DND-41 (cell line): ENCODE measurements around the gene PARPBP.

Experiments used
- ATAC-seq: fragments of 200-7000 bp; cut with Tn5 transposase; 3 replicates; pipeline ENCODE4 v1.9.1; 2021; ENCODE audit warnings: low read depth; ENCODE audit not compliant: insufficient read depth
- DNase-seq: peaks from one replicate; pipeline ENCODE4 v3.0.0-alpha.2; 2020
- H2AFZ ChIP-seq: 2 replicates; pipeline ENCODE4 v1.6.0; 2012; ENCODE audit warnings: low read depth, low read length
- H3K27ac ChIP-seq: 2 replicates; pipeline ENCODE4 v1.5.1; 2012; ENCODE audit warnings: low read length, inconsistent platforms
- H3K27me3 ChIP-seq: fragments of 200-600 bp; sonication (generic); 2 replicates; pipeline ENCODE4 v1.6.0; 2012; ENCODE audit warnings: low read length, mild to moderate bottlenecking, inconsistent platforms; ENCODE audit not compliant: insufficient read depth, poor library complexity
- H3K36me3 ChIP-seq: 2 replicates; pipeline ENCODE4 v1.5.1; 2012; ENCODE audit warnings: low read length, inconsistent platforms; ENCODE audit not compliant: insufficient read depth
- H3K4me1 ChIP-seq: 2 replicates; pipeline ENCODE4 v1.5.1; 2012; ENCODE audit warnings: mild to moderate bottlenecking, low read length; ENCODE audit not compliant: insufficient read depth
- H3K4me2 ChIP-seq: 2 replicates; pipeline ENCODE4 v1.6.0; 2012; ENCODE audit warnings: mild to moderate bottlenecking, moderate library complexity, low read length, inconsistent platforms; ENCODE audit not compliant: insufficient read depth
- H3K4me3 ChIP-seq, 2 experiments: fragments of 200-600 bp in 1 of 2; shearing (Covaris generic) in 1 of 2; 2 replicates each; pipeline ENCODE4 v1.5.1; 2012 to 2016; ENCODE audit warnings: inconsistent platforms in 2 of 2, low read length in 2 of 2, mild to moderate bottlenecking in 2 of 2, low read depth in 1 of 2, moderate library complexity in 1 of 2
- H3K79me2 ChIP-seq: 2 replicates; pipeline ENCODE4 v1.6.0; 2012; ENCODE audit warnings: low read length, inconsistent platforms; ENCODE audit not compliant: insufficient read depth
- H3K9ac ChIP-seq: 2 replicates; pipeline ENCODE4 v1.6.0; 2012; ENCODE audit warnings: low read depth, mild to moderate bottlenecking, inconsistent platforms, low read length, moderate library complexity
- H3K9me3 ChIP-seq: 2 replicates; pipeline ENCODE4 v1.5.1; 2012; ENCODE audit warnings: low read length, moderate library complexity, mild to moderate bottlenecking, inconsistent platforms; ENCODE audit not compliant: insufficient read depth, severe bottlenecking
- H4K20me1 ChIP-seq: 2 replicates; pipeline ENCODE4 v1.6.0; 2012; ENCODE audit warnings: low read length; ENCODE audit not compliant: insufficient read depth
- CTCF ChIP-seq: IDR thresholded peaks from 2 replicates; pipeline ENCODE4 v1.5.1; 2012; ENCODE audit warnings: borderline replicate concordance, low read length, moderate library complexity, mild to moderate bottlenecking; ENCODE audit not compliant: poor library complexity, severe bottlenecking; ENCODE audit errors: extremely low read depth
- EZH2 ChIP-seq: IDR thresholded peaks from 3 replicates; pipeline ENCODE4 v1.6.1; 2012; ENCODE audit warnings: borderline replicate concordance, low read depth, mild to moderate bottlenecking, moderate library complexity, low read length, inconsistent platforms; ENCODE audit not compliant: severe bottlenecking

The PARPBP gene

GRCh38 chr12:102163383-102163782 lies 43.4 kb downstream of the PARPBP start:
- no peak overlapping the region for H2AFZ ChIP-seq
- no peaks in the 10 kb centered on the region; the same call in 1 of the 2 replicates for H4K20me1 ChIP-seq
- no peak overlapping the region for H3K4me3 ChIP-seq
- H3K9ac ChIP-seq = no peak overlapping the region
- no peak overlapping the region for H3K4me2 ChIP-seq
- H3K27me3 ChIP-seq = no peaks in the 10 kb centered on the region
- H3K36me3 ChIP-seq = peaks cover 28% of the 10 kb centered on the region; the same call in 1 of the 2 replicates
- H3K9me3 ChIP-seq = no peaks in the 10 kb centered on the region
- ATAC-seq = no peak
- TF ChIP-seq CTCF (no peak), EZH2 (no peak)
- no peaks in the 10 kb centered on the region for H3K79me2 ChIP-seq
- no peaks in the 10 kb centered on the region for H3K4me1 ChIP-seq
- no peak for DNase-seq
- no peak overlapping the region for H3K27ac ChIP-seq

- H3K4me1 ChIP-seq = no peaks in the 10 kb centered on the region
- ATAC-seq (no peak), DNase-seq (no peak)
- H3K4me2 ChIP-seq = no peak overlapping the region
- H3K79me2 ChIP-seq = no peaks in the 10 kb centered on the region
- no peaks in the 10 kb centered on the region for H4K20me1 ChIP-seq
- no peak overlapping the region for H2AFZ ChIP-seq
- TF ChIP-seq EZH2 (no peak), CTCF (no peak)
- no peak overlapping the region for H3K9ac ChIP-seq
- no peak overlapping the region for H3K27ac ChIP-seq
- no peak overlapping the region for H3K4me3 ChIP-seq
- H3K9me3 ChIP-seq = no peaks in the 10 kb centered on the region
- peaks cover 52% of the 10 kb centered on the region for H3K36me3 ChIP-seq
- H3K27me3 ChIP-seq = no peaks in the 10 kb centered on the region
Measured at GRCh38 chr12:102167821-102168604, 48.0 kb downstream of the PARPBP start.

DNA sequence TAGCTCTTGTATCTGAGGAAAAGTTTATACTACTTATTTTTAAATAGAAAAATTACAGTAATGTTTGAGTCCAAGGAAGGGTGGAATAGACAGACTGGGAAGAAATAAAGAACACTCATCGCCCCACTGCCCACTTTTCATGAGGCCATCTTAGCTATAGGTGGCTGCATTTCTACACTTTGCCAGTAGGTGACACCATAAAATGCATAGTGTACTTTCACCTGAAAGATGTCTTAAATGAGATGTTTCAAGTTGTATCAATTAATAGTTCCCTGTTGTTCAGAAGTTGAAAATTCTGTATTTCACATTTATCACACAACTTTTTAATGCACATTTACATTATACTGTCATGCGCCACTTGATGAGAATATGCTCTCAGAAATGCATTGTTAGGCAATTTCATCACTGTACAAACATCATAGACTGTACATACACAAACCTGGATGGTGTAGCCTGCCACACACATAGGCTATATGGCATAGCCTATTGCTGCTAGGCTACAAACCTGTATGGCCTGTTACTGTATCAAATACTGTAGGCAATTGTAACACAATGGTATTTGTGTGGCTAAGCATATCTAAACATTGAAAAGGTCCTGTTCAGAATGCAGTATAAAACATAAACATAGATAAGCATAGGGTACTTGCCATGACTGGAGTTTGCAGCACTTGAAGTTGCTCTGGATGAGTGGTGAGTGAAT lies 50.1 kb downstream of the PARPBP start:
- Histone ChIP-seq H4K20me1 (no peaks in the 10 kb centered on the region), H3K4me1 (no peaks in the 10 kb centered on the region), H3K4me3 (no peak overlapping the region), H3K4me2 (no peak overlapping the region), H3K79me2 (no peaks in the 10 kb centered on the region), H3K9ac (no peak overlapping the region), H3K36me3 (peaks cover 62% of the 10 kb centered on the region), H2AFZ (no peak overlapping the region), H3K27me3 (no peaks in the 10 kb centered on the region), H3K9me3 (no peaks in the 10 kb centered on the region), H3K27ac (no peak overlapping the region)
- DNase-seq (no peak), ATAC-seq (peak; percentile 60; the same call in 1 of the 3 replicates)
- TF ChIP-seq EZH2 (no peak), CTCF (peak; percentile 67)
